Duodenal mucosa (tissue), 2 donors: ENCODE results near the gene MAN1C1.

Experiments used
- H3K27ac ChIP-seq: one replicate; pipeline ENCODE4 v1.7.0; 2013; ENCODE audit warnings: low read depth, low read length
- H3K27me3 ChIP-seq, 2 donors: one replicate each; pipeline ENCODE4 v1.7.0; 2013; ENCODE audit warnings: low read length in 2 of 2, control low read depth in 1 of 2; ENCODE audit not compliant: insufficient read depth in 2 of 2, control insufficient read depth in 1 of 2
- H3K36me3 ChIP-seq, 2 donors: one replicate each; pipeline ENCODE4 v1.7.0; 2013; ENCODE audit warnings: low read length in 2 of 2, control low read depth in 1 of 2; ENCODE audit not compliant: insufficient read depth in 2 of 2, control insufficient read depth in 1 of 2
- H3K4me1 ChIP-seq, 2 donors: one replicate each; pipeline ENCODE4 v1.7.0; 2013; ENCODE audit warnings: low read length in 2 of 2, control low read depth in 1 of 2; ENCODE audit not compliant: insufficient read depth in 2 of 2, control insufficient read depth in 1 of 2
- H3K4me3 ChIP-seq, 2 donors: one replicate each; pipeline ENCODE4 v1.7.0; 2013; ENCODE audit warnings: low read length in 2 of 2, low read depth in 1 of 2
- H3K9ac ChIP-seq, 2 donors: one replicate each; pipeline ENCODE4 v1.7.0; 2013; ENCODE audit warnings: low read length in 2 of 2, low read depth in 1 of 2
- H3K9me3 ChIP-seq, 2 donors: one replicate each; pipeline ENCODE4 v1.7.0; 2013; ENCODE audit warnings: low read length in 2 of 2, control low read depth in 1 of 2; ENCODE audit not compliant: control insufficient read depth in 1 of 2

MAN1C1 gene

DNA sequence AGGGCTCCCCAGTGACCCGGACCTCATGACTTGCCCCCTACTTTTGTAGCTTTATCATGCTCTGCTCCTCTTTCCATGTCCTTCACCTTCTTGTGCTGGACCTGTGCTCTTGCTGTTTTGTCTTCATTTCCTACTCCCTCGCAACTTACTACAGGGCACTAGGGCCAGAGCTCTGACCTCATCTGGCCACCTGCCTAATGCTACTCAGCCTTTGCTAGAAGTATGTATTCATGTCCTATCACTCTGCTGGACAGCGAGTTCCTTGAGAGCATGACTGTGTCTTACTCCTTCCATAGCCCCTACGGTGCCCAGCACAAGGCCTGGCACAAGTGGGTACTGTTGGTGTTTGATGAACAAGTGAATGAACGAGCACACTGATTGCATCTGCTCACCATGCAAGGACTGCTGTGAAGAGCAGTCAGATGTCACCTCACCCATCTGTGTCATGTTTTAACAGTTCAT lies 205.1 kb downstream of the MAN1C1 start:
- no peaks in the 10 kb centered on the region for H3K27me3 ChIP-seq
- H3K36me3 ChIP-seq: peaks cover 9 to 22% of the 10 kb centered on the region in 2 donors
- peaks cover 33 to 38% of the 10 kb centered on the region in 2 donors for H3K4me1 ChIP-seq
- H3K9me3 ChIP-seq: no peaks in the 10 kb centered on the region
- peak overlapping the region; percentile 76 to 86 for H3K9ac ChIP-seq
- H3K27ac ChIP-seq: no peak overlapping the region
- peak overlapping the region; percentile 93 to 95 for H3K4me3 ChIP-seq

DNA sequence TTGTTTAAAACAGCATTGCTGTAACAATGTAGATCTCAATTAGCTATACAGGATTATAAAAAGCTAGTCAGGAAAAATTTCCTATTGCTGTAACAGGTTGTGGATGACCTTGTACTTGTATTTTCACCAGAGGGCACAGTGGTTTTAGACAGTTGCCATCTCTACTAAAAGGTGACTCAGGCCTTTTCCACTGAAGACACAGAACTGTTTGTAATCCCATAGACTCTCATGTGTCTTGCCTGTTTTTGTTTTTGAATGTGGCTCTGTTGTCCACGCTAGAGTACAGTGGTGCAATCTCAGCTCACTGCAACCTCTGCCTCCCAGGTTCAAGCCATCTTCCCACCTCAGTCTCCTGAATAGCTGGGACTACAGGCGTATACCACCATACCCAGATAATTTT lies 209.0 kb downstream of the MAN1C1 start:
- Histone ChIP-seq H3K36me3 (peaks cover 27 to 61% of the 10 kb centered on the region in 2 donors), H3K9ac (no peak overlapping the region), H3K27me3 (no peaks in the 10 kb centered on the region), H3K4me1 (peaks cover 15 to 16% of the 10 kb centered on the region in 2 donors), H3K9me3 (no peaks in the 10 kb centered on the region), H3K4me3 (no peak overlapping the region), H3K27ac (no peak overlapping the region)

DNA sequence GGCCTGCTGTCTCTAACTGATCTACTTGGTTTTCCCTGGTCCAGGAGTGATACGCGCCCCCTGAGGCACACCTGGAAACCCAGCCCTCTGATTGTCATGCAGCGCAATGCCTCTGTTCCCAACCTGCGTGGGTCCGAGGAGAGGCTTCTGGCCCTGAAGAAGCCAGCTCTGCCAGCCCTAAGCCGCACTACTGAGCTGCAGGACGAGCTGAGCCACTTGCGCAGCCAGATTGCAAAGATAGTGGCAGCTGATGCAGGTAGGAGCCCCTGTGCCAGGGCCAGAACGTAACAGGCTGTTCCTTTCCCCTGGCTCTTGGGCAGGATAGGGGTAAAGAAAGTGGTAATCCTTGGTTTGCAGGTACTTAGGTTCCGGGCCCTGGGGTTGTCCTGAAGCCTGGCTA lies 210.0 kb downstream of the MAN1C1 start:
- H3K4me3 ChIP-seq: no peak overlapping the region
- H3K9me3 ChIP-seq: no peaks in the 10 kb centered on the region
- peaks cover 31 to 70% of the 10 kb centered on the region in 2 donors for H3K36me3 ChIP-seq
- no peaks in the 10 kb centered on the region for H3K27me3 ChIP-seq
- no peak overlapping the region for H3K9ac ChIP-seq
- H3K27ac ChIP-seq: no peak overlapping the region
- peaks cover 13 to 17% of the 10 kb centered on the region in 2 donors for H3K4me1 ChIP-seq

DNA sequence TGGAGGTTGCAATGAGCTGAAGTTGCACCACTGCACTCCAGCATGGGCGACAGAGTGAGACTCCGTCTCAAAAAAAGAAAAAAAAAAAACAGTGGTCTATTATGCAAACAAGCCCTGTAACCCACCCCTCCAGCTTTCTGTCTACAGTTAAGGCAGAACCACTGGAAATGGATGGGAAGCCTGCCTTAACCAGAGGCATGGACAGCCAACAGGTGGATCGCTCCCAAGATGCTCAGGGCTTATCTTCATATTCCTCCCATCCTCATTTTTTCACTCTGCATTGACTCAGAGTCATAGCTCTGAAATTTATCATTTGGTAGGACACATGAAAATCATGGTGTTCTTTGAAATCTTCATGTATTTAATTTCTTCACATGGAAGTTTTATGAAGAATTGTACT lies 211.9 kb downstream of the MAN1C1 start:
- no peak overlapping the region for H3K27ac ChIP-seq
- no peaks in the 10 kb centered on the region for H3K9me3 ChIP-seq
- no peak overlapping the region for H3K4me3 ChIP-seq
- H3K36me3 ChIP-seq: peaks cover 31 to 86% of the 10 kb centered on the region in 2 donors
- no peak overlapping the region for H3K9ac ChIP-seq
- peaks cover 21 to 22% of the 10 kb centered on the region in 2 donors for H3K4me1 ChIP-seq
- no peaks in the 10 kb centered on the region for H3K27me3 ChIP-seq

DNA sequence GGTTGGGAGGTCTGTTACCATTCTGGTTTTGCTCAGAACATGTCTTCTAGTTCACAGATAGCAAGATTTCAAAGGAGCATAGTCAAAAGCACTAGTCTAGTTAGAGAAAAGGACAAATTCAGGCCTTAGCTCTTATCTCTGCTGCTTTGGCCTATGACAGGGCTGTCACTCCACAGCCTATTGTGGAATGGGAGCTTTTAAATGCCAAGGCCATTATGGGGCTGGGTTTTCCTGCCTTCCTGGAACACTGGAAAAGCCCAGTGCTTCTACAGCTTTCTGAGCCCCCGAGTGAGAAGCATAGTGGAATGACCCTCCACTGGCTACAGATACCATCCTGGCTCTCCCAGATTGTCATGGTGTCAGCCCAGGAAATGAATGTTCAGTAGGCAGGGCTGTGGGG lies 212.5 kb downstream of the MAN1C1 start:
- Histone ChIP-seq H3K36me3 (peaks cover 31 to 85% of the 10 kb centered on the region in 2 donors), H3K4me1 (peaks cover 21 to 22% of the 10 kb centered on the region in 2 donors), H3K4me3 (no peak overlapping the region), H3K9ac (no peak overlapping the region), H3K27ac (no peak overlapping the region), H3K9me3 (no peaks in the 10 kb centered on the region), H3K27me3 (no peaks in the 10 kb centered on the region)

DNA sequence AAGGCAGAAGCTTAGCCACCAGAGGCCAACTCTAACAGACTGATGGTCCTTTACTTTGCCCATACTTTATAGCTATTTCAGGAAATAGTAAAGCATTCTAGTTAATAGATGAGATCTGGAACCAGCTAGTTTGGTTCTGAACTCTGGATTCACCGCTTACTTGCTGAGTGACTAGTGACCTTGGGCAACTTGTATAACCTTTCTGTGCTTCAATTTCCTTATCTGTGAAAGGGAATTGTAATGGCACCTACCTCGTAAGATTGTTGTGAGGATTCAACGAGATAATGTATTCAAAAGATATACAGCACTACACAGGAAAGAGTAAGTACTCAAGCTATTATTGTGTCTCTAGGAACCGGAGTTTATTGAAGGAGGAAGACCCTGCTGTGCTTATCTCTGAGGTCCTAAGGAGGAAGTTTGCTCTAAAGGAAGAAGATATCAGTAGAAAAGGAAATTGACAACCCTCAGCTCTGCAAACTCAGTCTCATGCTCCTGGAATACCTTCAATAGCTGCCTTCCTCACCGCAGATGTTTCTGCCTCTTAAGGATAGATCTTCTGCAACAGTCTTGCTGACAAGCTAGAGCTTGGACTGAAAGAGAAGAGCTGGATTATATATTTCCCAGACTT lies 215.1 kb downstream of the MAN1C1 start:
- Histone ChIP-seq H3K4me3 (no peak overlapping the region), H3K9ac (peak overlapping the region in 1 of 2 donors; percentile 22), H3K27me3 (no peaks in the 10 kb centered on the region), H3K27ac (peak overlapping the region; percentile 53), H3K9me3 (no peaks in the 10 kb centered on the region), H3K36me3 (peaks cover 22 to 67% of the 10 kb centered on the region in 2 donors), H3K4me1 (peaks cover 21 to 25% of the 10 kb centered on the region in 2 donors)

DNA sequence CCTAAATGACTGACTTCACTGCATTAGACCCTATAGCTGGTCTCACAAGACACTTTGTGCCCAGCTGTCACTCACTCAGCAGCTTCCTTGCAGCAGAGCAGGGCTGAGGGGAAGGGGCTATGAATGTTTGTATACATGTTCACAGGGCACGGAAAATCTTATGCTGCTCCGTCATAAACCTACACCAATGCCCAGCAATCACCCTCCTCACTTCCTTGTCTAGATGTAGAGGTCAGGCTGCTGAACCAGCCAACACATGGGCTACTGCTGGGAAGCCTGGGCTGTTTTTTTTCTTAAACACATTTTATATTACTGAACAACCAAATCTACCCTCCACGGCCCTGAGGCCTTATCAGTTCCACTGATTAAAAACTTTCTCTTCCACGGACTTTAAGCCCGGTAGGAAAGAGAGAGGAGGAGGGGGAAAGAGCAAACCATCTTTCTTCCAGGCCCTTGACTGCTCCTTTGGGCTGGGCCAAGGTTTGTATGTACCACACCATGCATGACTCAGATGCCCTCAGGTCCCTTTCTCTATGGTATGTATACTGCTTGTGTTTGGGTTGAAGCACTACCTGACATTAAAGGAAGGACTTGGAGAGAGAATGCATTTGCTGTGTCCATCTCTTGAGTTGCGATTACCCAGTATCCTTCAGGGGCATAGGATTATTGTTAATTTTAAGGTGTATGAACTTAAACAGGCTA lies 215.9 kb downstream of the MAN1C1 start:
- Histone ChIP-seq H3K27me3 (no peaks in the 10 kb centered on the region), H3K4me3 (peak overlapping the region in 1 of 2 donors; percentile 9), H3K9ac (peak overlapping the region in 1 of 2 donors; percentile 22), H3K36me3 (peaks cover 20 to 59% of the 10 kb centered on the region in 2 donors), H3K9me3 (no peaks in the 10 kb centered on the region), H3K4me1 (peaks cover 22 to 26% of the 10 kb centered on the region in 2 donors), H3K27ac (peak overlapping the region; percentile 53)

DNA sequence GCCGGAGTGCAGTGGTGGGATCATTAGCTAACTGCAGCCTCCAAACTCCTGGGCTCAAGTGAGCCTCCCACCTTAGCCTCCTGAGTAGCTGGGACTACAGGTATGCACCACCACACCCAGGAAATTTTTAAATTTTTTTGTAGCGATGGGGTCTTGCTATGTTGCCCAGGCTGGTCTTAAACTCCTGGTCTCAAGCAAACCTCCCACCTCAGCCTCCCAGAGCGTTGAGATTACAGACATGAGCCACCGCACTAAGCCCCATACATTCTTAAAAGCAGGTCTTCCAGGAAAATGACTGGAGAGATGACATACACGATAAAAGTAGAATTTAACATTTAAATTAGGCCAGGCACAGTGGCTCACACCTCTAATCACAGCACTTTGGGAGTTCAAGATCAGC lies 216.6 kb downstream of the MAN1C1 start:
- no peak overlapping the region for H3K4me3 ChIP-seq
- H3K36me3 ChIP-seq: peaks cover 20 to 52% of the 10 kb centered on the region in 2 donors
- peaks cover 24 to 28% of the 10 kb centered on the region in 2 donors for H3K4me1 ChIP-seq
- H3K27ac ChIP-seq: no peak overlapping the region
- H3K9me3 ChIP-seq: no peaks in the 10 kb centered on the region
- no peak overlapping the region for H3K9ac ChIP-seq
- H3K27me3 ChIP-seq: no peaks in the 10 kb centered on the region
